ENCODE measurements around the gene QPCT.
"Not testable (repeated sequence)": the region's sequence is repeated elsewhere in the genome, so short reads cannot be mapped to it uniquely, and the experiment has no call there.

The QPCT gene

GRCh38 chr2:37391711-37392110 is 47.3 kb downstream of the QPCT start:
- no peak for DNase-seq (ENCODE audit: low spot score)

GRCh38 chr2:37392428-37392827 is 48.0 kb downstream of the QPCT start:
- no peak for DNase-seq (ENCODE audit: low spot score)

GRCh38 chr2:37394263-37394662 is 49.8 kb downstream of the QPCT start:
- no peak for DNase-seq (ENCODE audit: low spot score)

- peak; percentile 67 for DNase-seq (ENCODE audit: low spot score)
Measured at GRCh38 chr2:37394796-37395555, 50.5 kb downstream of the QPCT start.

- DNase-seq (ENCODE audit: low spot score), result no peak
Measured at GRCh38 chr2:37396890-37397565, 52.6 kb downstream of the QPCT start.

GRCh38 chr2:37398990-37399389 is 54.6 kb downstream of the QPCT start:
- DNase-seq (ENCODE audit: low spot score), result no peak

- no peak for DNase-seq (ENCODE audit: low spot score)
Measured at GRCh38 chr2:37400041-37400440, 55.6 kb downstream of the QPCT start.

- DNase-seq (ENCODE audit: low spot score), result no peak
Measured at GRCh38 chr2:37402636-37403035, 58.2 kb downstream of the QPCT start.

GRCh38 chr2:37405781-37406180 is 61.4 kb downstream of the QPCT start:
- DNase-seq (ENCODE audit: low spot score), result no peak

- no peak for DNase-seq (ENCODE audit: low spot score)
Measured at GRCh38 chr2:37412231-37412630, 67.8 kb downstream of the QPCT start.

GRCh38 chr2:37413911-37414469 is 69.6 kb downstream of the QPCT start:
- DNase-seq (ENCODE audit: low spot score), result not testable (repeated sequence)

- DNase-seq (ENCODE audit: low spot score), result peak; percentile 78
Measured at GRCh38 chr2:37414470-37414949, 70.1 kb downstream of the QPCT start.

GRCh38 chr2:37415128-37415820 is 70.8 kb downstream of the QPCT start:
- DNase-seq (ENCODE audit: low spot score), result no peak

GRCh38 chr2:37417321-37417720 is 72.9 kb downstream of the QPCT start:
- DNase-seq (ENCODE audit: low spot score), result peak; percentile 74

- no peak for DNase-seq (ENCODE audit: low spot score)
Measured at GRCh38 chr2:37418956-37419355, 74.5 kb downstream of the QPCT start.

GRCh38 chr2:37421686-37422085 is 77.3 kb downstream of the QPCT start:
- no peak for DNase-seq (ENCODE audit: low spot score)

- no peak for DNase-seq (ENCODE audit: low spot score)
Measured at GRCh38 chr2:37422816-37423215, 78.4 kb downstream of the QPCT start.
